Stimulated activated CD8-positive, alpha-beta memory T cell treated with anti-CD3 and anti-CD28 coated beads, Interleukin-7, amount 100 ng/mL, for 48 hours (primary cell): ENCODE measurements around the gene ADCY9.
"Not testable (repeated sequence)": the region's sequence is repeated elsewhere in the genome, so short reads cannot be mapped to it uniquely, and the experiment has no call there.

Source experiments
- DNase-seq, 2 donors: peaks; one replicate each; pipeline ENCODE4 v3.0.0-alpha.2; 2020; ENCODE audit warnings: low read depth in 1 of 2; ENCODE audit errors: extremely low read depth in 1 of 2

The ADCY9 gene

DNA sequence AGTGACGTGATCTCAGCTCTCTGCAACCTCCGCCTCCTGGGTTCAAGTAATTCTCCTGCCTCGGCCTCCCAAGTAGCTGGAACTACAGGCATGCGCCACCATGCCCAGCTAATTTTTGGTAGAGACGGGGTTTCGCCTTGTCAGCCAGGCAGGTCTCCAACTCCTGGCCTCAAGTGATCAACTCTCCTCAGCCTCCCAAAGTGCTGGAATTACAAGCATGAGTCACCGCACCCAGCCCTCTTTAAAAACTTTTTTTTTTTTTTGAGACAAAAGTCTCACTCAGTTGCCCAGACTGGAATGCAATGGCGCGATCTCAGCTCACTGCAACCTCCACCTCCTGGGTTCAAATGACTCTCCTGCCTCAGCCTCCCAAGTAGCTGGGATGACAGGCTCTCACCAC lies 43.1 kb downstream of the ADCY9 start:
- not testable (repeated sequence) for DNase-seq

DNA sequence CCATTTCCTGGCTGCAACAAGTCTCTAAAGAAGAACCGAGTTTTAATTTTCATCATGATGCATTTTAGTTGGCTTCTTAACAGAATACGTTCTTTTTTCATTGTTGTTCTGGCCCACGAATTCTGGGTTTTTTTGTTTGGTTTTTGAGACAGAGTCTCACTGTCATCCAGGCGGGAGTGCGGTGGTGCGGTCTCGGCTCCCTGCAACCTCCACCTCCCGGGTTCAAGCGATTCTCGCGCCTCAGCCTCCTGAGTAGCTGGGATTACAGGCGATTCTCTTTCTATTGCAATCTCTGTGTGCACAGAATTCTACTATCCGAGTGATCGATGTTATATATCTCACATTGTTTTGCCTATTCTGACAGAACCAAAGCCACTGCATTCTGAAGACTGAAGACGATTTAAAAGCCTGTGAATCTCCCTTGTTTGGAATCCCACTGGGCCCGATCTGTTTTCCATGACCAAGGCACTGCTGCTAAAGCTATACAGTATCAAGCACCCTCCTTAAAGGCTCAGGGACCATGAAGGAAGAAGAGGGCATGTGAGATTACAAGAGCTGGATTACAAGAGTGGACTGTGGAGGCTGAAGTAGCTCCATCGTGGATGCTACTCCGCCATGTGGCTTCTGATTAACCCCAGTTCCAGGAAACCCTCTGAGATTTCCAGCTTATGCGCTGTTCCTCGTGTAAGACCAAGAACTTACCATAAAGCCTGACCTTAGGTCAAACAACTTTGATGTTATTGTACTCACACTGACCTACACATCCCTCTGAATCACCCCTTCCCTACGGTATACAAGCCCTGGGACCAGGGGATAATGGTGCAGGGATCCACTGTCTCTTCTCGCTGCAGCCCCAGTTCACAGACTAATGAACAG lies 44.3 kb downstream of the ADCY9 start:
- no peak for DNase-seq

DNA sequence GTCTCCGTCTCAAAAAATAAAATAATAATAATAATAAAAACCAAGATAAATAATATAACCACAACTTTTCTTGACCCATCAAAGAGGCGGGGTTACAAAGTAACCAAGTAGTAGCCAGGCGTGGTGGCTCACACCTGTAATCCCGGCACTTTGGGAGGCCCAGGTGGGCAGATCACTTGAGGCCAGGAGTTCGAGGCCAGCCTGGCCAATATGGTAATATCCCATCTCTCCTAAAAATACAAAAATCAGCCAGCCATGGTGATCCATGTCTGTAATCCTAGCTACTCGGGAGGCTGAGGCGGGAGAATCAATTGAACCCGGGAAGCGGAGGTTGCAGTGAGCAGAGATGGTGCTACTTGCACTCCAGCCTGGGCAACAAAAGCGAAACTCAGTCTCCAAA lies 45.3 kb downstream of the ADCY9 start:
- no peak for DNase-seq

DNA sequence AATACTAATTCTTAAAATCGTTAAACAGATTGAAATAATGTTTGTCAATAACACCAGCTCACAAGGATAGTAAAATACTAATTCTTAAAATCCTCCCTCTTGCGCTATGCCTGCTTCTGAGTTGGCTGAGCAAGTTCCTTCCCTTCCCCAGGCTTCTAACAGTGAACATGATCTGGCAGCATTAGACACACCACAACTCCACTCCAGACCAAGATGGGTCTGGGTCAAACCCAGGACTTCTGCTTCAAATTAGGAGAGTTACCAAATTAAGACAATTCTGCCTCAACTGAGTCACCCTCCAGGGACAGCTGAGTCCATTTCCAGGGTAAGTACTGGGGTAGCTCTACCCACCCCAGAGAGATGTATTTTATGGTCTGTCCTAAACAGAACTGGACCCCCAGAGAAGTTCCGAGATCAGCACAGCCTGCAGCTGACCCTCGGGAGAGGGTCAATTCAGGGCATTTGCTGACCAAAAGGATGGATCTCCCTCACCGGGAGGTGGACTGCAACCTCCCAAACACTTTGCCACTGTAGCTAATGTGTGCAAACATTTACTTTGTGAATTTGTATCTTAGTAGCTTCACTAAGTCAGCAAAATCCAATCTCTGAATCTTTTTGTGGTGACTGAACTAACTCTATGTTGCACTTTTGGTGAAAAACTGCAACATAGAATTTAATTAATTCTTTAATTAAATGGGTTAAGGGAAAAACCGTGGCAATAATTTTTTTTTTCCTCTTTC lies 48.8 kb downstream of the ADCY9 start:
- DNase-seq: no peak

DNA sequence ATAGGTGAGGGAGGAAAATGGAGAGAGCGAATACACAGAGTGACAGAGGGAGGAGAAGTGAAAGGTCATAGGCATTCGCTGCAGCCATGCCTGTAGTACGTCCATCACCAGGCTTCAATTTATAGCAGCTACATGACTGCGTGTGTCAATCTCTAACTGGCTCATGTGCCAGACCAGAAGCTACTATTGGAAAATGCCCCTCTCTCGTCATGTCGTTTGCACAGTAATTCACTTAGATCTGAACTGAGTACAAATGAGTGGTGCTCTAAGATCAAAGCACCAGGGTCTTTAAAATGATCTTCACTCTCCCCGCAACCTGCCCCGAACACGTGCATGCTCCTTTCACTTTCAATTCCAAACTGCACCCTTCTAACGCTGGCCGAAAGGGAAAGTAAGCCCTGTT lies 51.3 kb downstream of the ADCY9 start:
- no peak for DNase-seq

DNA sequence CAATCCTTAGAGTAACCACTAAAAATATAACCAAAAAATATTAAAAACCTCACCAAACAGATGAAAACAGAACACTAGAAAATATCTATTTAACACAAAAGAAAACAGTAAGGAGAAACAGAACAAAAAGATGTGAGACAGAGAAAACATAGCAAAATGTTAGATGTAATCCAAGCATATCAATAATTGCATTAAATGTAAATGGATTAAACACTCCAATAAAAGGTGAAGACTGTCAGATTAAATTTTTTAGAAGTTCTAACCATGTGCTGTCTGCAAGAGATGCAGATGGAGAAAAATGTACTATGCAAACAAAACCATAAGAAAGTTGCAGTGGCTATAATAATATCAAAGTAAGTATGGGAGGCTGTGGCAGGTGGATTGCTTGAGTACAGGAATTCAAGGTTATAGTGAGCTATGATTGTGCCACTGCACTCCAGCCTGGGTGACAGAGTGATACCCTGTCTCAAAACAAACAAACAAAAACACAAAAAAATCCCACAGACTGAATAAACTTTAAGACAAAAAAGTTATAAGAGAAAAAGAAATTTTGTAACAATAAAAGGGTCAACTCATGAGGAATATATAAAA lies 53.9 kb downstream of the ADCY9 start:
- no peak for DNase-seq

DNA sequence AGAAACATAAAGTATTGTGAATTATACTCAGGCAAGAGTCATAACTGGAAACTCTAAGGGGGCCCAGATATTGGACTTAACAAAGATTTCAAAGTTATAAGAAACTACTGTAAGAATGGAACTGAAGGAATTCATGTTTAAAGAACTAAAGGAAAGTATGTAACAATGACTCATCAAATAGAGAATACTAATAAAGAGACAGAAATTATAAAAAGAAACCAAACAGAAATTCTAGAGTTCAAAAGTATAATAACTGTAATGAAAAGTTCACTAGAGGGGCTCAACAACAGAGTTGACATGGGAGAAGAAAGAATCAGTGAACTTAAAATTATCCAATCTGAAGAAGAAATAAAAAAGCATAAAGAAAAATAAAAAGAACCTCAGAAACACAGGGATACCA lies 55.4 kb downstream of the ADCY9 start:
- DNase-seq: no peak

DNA sequence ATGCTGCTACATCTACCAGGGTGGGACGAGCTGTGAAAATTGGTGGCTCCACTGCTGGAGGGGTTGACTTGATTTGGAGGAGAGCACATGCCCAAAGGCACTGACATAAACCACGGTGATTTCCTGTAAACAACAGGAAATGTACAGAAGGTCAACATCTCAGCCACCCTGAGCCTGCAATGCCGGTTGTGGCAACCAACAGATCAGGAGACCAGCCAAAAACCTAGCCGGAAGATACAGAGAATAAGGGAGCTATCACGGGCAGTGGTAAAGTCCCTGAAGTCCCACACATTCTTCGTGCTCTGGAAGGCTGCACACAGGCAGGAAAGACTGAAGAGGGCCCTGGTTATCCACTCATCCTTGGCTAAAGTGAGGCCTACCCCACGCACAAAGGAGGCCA lies 56.2 kb downstream of the ADCY9 start:
- no peak for DNase-seq

DNA sequence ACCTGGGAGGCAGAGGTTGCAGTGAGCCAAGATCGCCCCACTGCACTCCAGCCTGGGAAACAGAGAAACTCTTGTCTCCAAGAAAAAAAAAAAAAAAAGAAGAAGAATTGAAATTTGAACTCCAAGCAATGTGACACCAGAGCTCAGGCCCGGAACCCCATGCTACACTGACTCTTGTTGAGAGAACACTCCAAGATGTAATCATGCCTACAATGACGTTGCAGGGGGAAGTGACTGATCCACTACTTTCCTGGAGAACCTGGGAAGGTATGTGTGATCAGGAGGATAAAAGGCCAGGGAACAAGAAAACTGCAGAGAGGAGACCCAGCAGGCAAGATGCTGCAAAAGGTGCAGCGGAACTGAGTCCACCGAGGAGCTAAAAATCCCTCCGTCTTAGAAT lies 57.9 kb downstream of the ADCY9 start:
- no peak for DNase-seq

DNA sequence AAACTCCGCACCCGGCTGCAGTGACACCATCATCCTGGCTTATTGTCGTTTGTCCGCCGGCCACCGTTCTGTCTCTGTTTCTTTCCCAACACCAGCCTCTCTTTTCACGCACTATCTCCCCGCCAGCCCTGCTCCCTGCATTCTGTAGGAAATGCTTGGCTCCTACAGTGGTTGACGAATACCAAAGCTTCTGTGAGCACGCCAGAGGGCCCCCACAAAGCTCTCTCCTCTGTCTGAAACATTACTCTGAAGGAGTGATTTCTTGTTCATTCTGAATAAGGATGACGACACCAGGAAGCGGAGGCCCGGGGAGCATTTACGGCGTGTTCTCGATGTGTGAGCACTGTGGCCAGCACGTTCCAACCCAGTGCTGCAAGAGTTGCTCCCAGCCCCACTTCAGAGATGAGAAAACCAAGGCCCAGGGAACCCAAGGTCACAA lies 58.8 kb downstream of the ADCY9 start:
- DNase-seq: no peak

DNA sequence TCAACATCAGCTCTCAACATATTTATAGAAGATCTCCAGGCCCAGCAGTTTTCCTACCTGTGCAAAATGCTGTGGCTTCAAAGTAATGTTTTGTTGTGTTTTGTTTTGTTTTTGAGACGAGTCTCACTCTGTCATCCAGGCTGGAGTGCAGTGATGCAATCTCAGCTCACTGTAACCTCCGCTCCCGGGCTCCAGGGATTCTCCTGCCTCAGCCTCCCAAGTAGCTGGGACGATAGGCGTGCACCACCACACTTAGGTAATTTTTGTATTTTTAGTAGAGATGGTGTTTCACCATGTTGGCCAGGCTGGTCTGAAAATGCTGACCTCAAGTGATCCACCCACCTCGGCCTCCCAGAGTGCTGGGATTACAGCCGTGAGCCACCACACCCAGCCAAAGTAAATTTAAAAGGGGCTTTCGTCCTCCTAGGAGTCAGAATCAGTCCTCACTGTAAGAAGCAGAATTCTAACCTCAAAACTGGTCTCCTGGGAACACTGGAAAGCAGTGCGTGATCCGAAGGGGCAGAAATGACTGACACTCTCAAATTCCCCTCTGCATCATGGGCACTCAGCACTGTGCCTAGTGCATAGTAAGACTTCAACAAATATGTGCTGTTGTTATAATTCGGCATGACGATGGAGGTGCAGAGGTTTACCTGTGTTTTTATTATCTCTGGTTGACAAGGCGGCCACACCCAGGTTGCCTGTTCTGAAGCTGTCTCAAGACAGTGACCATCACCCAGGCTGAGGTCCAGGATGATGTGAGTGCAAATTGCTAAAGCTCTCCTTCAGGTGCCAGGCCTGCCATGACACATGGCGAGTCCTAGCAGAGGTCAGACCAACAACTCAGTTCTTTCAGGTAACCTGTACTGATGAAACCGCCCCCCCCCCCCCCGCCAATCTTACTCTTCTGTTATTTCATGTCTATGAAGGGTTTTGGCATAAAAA lies 59.8 kb downstream of the ADCY9 start:
- DNase-seq: no peak

DNA sequence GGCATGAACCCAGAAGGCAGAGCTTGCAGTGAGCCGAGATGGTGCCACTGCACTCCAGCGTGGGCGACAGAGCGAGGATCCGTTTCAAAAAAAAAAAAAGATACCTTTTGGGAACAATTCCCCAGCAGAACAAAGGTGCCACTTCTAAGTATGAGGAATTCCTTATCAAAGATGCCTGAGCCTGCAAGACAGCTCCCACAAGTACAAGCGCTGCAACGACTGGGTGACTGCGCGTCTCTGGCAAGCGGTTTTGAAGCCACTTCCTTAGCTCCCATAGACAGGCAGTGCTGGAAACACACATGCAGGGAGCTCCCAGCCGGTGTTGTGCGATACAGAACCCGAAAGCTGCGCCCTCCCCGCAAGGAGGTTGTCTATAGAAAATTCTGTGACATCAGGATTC lies 60.5 kb downstream of the ADCY9 start:
- no peak for DNase-seq

DNA sequence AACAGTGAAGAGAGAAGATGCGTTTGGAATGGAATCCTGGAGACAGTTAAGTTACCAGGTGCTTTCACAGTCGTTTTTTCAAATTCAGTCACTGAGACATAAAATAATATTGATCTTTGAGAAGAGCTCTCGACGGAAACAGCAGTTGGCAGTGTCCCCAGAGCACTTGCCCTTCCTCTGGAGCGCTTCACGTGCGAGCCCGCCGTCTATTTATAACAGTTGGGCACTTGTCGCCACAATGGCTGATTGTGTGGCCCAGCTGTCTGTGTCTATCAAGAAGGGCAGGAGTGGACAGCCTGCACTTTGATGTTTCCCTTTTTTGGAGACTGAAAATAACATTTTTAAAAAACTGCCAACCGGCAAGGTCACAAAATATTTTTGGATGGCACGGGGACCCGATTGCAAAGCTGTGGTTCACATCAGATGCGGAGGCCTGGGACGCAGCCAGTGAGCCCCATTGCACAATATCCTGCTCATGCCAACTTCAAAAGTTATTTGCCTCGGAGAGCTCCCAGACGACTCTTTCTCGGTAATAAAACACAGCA lies 62.9 kb downstream of the ADCY9 start:
- no peak for DNase-seq

DNA sequence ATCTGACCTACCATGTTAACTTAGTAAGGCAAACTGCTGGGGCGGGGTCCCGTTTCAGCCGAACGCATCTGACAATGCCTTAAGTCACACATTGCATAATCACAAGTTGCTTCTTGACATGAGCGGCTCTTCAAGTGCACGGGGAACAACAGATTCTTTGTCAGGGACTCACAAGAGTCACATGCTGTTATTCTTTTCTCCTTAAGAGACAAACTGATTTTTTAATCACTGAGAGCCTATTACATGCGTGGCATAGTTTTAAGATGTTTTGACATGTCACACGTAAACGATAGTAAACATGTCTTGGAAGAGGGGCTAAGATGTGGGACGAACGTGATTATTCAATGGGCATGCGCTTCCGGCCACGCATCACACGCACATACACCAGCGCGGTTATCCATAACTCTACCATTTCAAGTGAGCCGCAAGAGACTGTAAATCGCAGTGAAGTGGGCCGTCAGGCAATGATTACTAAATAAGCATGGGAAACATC lies 63.4 kb downstream of the ADCY9 start:
- no peak for DNase-seq

DNA sequence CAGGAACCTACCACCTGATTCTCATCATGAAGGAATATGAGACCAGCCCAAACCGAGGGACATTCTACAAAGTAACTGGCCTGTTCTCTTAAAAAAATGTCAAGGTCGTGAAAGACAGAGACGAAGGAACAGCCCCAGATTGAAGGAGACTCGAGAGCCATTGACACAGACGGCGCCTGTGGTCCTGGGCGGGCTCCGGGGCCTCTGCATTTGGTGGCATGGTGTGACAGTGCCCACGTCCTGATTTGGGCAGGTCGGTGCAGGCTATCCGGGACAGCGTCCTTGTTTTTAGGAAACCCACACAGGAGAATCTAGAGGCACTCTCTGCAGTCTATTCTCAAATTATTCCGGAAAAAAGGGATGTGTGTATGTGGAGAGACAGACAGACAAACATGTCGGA lies 64.1 kb downstream of the ADCY9 start:
- DNase-seq: no peak

DNA sequence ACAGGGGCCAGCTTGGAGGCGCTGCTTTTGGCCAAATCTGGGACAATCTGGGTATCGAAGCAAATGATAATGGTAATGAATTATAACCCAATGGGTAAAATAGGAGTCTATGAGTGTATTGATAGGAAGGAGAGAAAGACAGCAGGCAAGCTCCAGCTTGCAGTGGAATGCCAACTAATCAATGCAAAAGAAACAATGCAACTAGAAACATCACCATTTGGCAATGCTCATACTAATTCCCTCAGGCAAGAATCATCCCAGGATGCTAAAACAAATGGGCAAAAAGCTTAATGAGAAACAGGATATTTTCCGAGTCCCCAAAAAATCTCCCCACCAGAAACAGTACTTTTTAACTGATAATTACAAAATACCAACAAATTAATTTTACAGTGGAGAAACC lies 64.7 kb downstream of the ADCY9 start:
- DNase-seq: no peak

DNA sequence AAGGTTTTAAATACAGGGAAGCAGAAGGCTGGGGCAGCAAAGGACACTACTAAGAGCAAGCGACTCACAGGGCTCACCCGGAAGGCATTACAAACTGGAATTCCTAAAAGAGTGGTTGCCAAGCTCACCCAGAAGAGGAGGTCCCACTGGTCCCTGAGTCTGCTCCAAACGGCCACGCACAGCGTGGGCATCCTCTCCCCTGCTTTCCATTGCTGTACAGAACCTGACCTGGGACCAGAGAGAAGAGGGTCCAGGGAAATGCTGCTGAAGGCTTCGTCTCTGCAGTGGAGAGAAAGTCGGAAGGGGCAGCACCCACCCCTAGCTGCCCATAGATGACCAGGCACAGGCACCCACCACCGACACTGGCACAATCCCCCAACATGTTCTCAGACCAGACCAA lies 67.2 kb downstream of the ADCY9 start:
- DNase-seq: no peak

DNA sequence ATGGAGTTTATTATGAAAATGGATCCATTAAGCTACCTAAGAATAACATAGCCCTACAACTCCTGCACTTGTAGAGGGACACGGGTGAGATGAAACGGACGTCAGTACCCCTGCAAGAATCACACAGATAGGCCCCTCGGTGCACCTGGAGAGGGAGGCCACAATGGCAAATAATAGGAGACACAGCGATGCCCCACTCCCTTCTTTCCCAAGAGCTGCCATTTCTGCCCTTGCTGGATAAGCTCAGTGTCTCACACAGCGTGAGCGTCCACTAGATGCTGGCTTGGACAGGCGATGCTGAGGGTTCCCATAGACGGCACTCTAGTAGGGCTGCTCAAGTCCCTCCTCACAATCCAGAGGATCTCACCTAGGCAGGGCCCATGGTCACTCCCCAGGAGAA lies 67.8 kb downstream of the ADCY9 start:
- no peak for DNase-seq

DNA sequence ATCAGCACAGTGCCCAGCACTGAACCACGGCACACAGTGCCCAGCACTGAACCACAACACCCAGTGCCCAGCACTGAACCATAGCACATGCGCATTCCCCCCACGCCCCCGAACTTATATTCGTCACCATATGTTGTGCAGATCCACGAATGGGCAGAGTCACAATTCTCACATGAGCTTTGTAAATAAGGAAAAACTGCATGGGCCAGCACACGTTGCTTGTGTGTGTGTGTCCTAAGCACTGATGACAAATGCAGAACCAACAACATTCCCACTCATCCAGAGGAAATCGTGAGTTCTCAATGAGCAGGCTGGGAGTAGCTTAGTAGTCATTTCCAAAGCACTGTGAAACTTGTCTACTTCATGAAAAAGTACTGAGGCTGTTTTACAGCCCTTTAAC lies 70.0 kb downstream of the ADCY9 start:
- DNase-seq: no peak

DNA sequence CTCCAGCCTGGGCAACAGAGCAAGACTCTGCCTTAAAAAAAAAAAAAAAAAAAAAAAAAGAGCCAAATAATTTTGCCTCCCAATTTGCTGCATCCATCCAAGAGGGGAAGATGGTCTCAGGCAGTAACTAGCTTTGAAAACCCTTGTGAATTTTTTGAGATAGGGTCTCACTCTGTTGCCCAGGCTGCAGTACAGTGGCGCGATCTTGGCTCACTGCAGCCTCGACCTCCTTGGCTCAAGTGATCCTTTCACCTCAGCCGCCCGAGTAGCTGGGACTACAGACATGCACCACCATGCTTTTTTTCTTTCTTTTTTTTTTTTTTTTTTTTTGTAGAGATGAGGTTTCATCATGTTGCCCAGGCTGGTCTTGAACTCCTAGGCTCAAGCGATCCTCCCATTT lies 70.7 kb downstream of the ADCY9 start:
- DNase-seq: not testable (repeated sequence)
